Measurements from ENCODE around the gene SH3BP4.
"Not testable (repeated sequence)": the region's sequence is repeated elsewhere in the genome, so short reads cannot be mapped to it uniquely, and the experiment has no call there.

SH3BP4 gene

DNA sequence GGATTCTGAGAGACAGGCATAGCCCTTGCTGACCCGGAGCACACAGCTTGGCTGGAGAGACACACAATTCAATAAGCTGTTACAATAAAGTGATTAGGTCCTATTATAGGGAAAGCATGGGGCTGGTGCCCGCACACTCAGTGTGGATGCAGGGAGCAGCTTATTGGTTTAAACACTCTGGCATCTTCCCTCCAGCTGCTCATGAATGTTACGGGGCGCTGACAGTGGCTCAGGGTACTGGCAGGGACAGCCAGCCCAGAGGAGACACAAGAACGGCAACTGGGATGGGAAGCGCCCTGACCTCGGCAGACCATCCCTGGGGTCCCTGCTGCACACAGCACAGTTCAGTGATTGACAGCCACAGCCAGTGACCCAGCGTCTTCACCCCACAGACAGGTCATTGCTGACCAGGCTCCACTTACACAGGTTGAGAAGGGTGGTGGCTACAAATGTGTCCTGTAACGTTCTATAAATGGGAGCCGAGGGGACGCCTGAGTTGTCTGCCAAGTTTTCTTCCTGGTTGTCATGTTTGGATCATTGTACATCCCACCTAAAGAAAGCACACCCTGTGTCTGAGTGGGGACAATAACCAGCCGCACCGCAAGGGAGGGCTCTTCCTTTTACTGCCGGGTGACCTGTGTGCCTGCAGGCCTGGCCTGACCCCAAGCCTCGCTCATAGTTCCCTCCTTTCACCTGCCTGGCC, 60.3 kb downstream of the SH3BP4 start:
- DNase-seq = peak in 2 of 51 donors; percentile 28 to 41

DNA sequence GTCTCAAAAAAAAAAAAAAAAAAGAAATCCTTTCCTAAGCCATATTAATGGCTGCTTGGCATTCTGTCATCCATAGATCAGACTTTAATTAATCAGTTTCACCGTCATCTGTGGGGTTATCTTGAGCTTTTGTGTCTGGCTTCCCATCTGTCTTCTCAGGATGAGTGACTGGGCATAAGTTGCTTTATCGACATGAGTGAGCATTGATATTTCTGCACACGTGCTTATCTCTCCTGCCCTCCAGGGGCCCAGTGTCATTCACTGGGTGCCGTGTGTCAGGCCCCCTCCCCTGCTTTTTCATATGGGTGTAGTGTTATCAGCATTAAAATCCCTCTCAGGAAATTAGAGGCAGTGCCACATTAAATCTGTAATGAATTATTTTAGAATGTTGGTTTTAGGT, 65.6 kb downstream of the SH3BP4 start:
- no peak for DNase-seq

DNA sequence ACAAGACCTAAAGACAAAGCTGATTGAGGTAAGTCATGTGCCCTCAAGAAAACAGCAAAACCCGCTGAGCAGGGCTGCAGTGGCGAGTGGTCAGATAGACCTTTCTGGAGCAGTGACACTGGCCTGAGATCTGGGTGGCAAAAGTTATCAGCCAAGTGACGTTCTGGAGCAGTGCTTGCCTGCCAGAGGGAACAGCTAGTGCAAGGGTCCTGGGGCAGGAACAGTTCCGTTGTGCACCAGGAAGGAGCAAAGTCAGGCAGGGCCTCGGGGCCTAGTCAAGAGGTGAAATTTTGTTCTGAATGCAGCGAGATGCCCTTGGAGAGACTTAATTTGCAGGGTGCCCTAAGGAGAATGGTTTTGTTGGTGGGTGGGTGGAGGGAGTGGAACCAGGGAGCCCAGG, 67.0 kb downstream of the SH3BP4 start:
- no peak for DNase-seq

DNA sequence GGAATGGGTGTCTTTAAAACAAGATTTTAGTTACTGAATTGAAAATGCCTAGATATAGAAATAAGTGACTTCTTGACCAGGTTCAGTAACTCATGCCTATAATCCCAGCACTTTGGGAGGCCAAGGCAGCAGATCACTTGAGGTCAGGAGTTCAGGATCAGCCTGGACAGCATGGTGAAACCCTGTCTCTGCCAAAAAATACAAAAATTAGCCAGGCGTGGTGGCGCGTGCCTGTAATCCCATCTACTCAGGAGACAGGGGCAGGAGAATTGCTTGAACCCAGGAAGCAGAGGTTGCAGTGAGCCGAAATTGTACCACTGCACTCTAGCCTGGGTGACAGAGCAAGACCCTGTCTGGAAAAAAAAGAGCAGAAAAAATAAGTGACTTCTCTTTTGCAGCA, 68.3 kb downstream of the SH3BP4 start:
- DNase-seq = not testable (repeated sequence)

DNA sequence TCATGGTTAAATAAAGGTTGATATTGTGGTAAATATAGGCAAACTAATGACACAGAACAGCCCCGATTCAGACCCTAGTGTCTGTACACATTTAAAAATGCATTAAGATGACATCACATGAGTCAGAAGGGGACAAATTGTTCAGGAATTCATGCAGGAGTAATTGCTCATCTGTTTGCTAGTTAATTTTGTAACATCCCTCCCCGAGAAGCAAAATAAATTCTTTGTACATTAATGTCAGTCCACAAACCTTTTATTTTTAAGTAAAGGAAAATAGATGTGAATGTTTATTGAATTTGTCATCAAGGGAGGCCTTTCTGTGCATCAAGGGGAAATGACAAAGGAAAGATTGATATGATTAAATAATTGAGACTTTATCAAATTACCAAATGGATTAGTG, 69.9 kb downstream of the SH3BP4 start:
- DNase-seq = no peak

DNA sequence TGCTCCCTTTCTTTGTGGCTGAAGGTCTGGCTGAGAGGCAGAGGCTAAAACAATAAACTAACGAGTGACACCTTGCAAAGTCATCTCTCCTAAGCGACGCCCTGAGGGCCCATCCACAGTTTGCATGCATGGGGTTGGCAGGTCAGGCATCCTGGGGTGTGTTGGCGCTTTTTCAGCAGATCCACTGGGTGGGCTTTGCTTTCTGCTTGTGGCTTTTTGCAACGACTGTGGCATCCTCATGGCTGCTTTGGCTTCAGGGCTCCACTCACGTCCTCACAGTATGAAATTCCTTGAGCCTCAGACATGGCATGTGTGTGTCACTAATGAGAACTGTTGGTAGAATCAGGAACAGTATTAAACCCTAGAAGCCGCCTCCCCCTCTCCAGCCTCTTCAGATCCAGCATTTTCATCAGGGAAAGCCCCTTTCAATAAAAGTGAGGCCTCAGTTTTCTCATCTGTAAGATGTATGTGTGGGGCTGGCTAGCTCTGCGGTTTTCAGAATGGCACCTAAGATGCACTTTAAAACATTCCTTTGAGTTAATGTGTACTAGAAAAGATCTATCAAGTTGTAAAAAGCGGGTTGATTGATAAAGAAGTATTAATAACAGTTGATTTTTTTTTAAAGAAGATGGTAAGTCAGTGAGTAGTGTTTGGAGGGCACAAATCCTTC, 72.5 kb downstream of the SH3BP4 start:
- DNase-seq = no peak

DNA sequence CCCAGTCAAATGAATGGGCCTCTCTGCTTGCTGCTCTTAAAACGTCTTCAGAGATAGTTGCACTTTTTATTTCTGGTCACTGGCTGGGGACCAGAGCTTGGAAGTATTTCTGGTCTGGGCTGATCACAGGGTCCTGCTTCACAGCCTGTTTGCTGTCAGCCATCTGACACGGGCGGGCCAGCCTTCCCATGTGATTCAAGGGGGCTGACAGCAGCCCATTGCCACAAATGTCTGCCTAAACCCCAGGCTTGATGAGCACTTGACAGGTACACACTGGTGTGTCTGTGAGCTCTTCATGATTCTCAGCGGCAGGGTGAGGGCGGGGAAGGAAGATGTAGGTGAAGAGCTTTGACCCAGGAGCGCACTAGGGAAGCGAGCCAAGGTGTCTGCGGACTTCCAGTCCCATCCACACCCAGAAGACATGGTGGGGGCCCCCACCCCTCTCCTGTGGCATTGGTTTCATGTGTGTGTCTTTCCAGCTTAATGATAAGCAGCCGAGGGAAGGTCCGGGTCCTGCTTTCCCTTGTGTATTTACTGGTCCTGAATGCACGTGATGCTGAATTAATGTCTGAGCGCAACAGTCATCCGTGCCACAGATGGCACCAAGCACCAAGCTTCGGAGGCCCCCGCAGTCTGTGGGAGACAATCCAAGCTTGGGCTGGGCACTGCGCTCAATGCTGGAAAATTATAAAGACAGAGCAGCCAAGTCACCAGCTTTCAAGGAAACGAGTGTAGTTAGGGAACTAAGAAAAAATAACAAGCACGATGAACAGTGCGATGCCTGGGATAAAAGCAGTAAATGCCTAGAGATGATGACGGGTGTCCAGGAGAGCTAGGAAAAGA, 73.3 kb downstream of the SH3BP4 start:
- DNase-seq = peak in 5 of 51 donors; percentile 5 to 43 (median 37)

DNA sequence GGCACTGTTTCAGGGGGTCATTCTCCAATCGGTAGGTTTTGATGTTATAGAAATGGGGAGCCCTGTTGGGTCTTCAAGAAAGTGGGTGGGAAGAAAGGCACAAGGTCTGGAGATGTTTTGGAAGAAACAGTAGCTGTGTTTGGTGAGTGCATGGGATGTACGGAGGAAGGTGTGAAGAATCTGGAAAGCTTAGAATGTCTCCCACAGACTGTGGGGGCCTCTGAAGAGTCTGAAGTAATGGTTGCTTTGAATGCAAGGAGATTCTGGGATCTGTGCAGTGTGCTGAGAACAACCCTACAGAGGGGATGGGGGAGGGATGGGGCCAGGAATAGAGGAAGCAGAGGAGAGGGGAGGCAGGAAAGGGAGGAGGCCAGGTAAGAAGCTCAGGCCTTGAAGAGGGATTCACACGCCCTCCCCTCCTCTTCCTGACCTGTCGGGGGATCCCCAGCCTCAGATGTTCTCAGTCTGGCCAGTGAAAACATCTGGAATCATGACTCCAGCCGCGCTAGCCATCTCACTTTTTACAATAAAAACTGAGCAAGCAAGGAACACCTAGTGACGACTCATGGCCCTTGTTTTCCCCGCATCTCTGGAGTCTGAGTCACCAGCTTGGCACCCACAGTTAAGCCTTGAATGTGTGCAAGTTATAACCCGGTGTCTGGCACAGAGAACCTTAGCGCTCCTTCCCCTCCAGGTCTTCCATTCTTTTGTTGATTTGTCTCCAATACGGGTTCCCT, 74.2 kb downstream of the SH3BP4 start:
- DNase-seq = peak in 1 of 51 donors; percentile 34

DNA sequence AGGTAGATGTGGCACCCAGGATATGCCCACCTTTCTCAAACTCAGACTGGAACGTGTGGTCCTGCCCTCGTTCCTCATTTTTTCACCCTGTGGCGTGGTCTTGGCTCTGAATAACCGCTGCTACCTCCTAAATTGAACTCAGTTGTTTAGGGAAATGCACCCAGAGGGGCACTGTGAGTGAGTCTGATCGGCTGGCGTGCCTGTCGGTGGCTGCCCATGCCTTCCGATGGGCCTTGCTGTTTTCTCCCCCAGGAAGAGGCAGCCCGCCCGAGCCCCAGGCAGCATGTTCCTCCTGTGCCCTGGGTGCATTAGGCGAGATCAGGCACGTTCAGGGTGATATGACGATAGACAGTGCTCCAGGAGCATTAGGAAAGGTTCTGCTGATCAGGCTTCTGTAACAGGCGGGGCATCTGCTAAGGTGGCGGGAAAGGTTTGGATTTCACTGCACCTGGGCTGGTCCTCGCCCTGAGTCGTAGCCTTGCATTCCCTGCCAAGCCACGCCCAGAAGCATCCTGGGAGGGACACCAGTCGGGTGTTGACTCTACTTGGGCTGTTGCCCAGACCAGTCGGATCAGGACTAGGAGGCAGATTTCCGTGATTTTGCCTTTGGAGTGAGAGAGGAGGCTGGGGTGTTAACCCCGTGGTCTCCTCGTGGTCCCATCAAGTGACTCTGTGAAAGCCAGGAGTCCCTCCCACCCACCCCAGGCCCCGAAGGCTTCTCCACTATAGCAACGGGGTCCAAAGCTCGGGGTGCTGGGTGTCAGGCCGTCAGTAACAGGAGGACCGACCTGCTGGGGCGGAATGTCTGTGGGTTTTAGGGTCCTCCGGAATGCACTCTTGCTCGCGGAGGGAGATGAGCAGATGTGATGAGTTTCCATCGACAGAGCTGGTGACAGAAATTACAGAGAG, 75.1 kb downstream of the SH3BP4 start:
- peak in 2 of 51 donors; percentile 3 to 36 for DNase-seq

DNA sequence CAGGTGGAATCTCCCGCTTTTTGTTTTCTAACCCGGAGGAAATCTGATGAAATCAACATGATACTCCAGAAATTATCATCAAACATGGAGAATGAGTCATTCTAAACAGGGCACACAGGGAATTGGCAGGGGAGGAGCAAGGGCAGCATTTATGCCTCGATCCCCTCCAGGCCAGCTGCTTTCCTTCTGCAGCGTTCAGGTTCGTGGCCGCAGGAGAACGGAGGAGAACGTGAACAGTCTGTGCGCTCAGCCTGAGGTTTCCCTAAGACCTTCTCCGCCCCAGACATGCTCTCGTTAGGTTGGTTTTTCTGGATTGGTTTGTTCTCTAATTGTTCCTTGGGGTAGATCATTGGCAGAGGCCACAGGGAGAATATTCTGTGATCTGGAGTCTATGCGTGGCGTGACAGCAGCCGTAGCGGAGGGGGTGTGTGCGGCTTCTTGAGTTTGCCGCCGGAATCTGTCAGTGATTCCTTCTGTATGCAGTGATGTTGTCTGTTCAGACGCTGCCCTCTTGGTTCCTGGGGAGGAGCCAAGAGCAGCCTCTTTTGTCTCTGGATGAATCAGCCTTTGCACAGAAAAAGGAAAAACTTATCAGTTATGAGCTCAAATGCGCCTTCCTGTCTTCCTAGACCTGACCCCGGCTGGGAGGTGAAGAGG, 75.9 kb downstream of the SH3BP4 start:
- DNase-seq = peak in 2 of 51 donors; percentile 16 to 23

DNA sequence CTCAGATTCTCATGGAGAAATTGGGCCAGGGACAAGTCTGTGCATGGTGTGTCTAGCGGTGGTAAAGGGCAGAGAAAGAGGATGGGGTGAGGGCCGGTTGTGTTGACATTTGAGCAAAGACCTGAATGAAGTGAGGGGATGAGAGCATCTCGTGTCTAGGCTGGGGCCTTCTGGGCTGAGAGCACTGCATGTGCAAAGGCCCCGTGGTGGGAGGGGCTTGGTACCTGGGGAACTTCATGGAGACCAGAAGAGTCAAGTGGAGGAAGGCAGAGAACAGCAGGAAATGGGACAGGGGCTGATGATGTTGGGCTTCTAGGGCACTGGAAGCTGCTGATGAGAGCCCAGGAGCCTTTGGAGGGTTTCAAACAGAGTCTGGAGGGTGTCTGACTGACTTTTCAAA, 76.8 kb downstream of the SH3BP4 start:
- no peak for DNase-seq

DNA sequence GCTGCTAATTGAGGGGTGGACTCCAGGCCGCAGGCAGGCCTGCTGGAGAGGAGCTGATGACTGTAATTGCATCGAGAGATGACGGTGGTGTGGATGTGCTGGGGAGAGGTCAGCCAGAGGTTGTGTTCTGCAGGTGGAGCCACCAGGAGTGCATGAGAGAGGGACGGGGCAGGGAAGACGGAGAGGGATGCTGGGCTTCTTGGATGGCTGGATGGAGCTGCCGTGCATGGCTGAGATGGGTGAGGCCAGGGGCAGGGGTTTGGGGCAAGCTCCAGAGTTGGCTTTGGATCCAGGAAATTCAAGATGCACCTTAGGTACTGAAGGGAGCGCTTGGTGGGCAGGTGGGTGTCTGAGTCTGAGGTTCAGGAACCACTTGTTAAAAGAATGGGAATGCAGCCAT, 77.2 kb downstream of the SH3BP4 start:
- DNase-seq = no peak

DNA sequence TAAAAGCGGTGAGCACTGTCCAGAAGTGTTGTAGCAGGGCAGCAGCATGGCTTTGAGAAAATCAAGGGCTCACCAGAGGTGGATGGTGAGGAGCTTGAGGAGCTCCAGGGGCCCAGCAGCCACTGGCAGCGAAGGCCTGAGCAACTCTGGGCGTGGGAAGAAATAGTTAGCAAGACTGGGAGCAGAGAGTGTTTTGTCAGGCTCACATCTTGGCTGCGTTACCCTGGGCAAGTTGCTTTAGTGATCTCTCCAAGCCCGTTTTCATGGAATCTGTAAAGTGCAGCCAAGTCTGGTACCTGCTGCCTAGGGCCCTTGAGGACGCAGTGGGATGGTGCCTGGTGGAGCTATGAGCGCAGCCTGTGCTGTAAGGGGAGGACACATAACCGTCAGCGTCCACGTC, 78.3 kb downstream of the SH3BP4 start:
- no peak for DNase-seq

DNA sequence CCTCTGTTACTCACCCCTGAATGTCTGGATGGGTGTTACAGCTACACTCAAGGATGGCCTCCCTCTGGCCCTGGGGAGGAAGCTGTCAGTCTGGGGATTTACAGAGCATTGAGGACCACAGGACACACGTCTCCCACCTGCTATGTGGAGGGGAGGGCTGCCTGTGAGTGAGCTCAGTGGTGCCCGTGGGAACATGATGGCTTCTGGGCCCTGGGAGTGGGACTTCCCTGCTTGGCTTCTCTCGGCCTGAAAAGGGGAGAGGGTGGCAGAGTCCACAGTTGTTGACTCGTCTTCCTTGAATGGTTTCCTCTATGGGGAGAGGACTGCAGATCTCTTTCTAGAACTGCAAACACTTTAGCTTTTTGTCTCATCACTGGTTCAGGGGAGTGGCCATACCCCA, 79.1 kb downstream of the SH3BP4 start:
- no peak for DNase-seq

DNA sequence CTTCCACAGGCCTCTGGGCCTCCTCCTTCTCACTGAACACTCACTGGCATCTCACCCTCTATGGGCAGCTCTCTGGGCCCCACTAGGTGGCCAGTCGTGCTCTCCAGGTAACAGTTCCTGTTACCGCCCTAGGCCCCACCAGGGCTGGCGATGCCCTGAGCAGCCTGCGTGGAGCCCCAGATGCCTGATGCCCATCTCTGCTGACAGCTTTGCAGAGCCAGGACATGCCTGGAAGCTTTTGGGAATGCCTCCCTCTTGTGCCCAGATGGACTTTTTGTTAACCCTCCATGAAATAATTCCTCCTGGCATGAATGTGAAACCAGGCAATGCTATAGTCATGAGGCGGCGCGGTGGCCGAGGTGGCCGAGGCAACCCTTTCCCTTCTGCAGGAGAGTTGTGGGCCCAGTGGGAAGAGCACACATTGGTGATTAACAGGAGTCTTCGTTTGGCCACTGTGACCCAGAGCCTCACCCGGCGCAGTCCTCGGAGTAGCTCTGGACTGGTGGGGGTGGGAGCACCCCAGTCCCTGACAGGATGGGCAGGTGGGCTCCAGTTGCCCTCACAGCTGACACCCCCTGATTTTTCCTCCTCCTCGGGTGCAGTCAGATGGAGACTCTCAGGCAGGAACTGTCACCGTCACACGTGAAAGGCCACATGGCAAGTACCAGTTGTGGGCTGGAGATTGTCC, 80.0 kb downstream of the SH3BP4 start:
- DNase-seq = no peak

DNA sequence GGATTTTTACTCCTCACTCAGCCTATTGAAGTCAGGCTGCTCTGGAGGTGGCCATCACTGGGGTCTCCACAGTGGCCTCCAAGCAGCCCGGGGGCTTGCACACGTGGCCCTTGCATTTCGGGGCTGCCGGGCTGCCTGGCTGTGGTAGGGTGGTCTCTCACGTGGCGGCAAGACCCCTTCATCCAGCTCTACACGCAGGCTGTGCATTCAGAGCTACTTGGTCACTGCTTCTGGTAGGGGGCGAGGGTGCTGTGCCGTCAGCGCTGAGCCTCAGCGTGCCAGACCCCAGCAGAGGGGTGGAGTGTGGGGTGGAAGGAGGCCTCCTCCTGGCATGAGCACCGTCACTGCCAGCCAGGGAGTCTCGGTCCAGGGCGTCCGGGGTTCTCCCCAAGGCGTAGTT, 80.6 kb downstream of the SH3BP4 start:
- no peak for DNase-seq

DNA sequence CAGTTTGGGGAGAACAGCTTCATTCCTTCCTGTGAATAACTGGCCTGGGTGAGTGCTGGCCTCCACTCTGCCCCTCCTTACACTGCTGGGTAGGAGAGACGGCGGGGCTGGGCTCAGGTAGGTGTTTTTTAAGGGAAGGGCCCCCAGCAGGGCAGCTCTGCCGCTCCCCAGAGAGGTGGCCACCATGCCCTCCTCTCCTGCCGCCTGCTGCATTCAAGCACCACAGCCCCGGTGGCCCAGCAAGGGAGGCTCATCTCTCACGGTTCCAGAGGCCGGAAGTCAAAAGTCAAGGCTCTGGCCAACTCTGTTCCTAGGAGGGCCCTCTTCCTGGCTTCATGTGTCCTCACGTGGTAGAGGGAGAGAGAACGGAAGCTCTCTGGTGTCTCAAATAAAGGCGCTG, 81.1 kb downstream of the SH3BP4 start:
- no peak for DNase-seq

DNA sequence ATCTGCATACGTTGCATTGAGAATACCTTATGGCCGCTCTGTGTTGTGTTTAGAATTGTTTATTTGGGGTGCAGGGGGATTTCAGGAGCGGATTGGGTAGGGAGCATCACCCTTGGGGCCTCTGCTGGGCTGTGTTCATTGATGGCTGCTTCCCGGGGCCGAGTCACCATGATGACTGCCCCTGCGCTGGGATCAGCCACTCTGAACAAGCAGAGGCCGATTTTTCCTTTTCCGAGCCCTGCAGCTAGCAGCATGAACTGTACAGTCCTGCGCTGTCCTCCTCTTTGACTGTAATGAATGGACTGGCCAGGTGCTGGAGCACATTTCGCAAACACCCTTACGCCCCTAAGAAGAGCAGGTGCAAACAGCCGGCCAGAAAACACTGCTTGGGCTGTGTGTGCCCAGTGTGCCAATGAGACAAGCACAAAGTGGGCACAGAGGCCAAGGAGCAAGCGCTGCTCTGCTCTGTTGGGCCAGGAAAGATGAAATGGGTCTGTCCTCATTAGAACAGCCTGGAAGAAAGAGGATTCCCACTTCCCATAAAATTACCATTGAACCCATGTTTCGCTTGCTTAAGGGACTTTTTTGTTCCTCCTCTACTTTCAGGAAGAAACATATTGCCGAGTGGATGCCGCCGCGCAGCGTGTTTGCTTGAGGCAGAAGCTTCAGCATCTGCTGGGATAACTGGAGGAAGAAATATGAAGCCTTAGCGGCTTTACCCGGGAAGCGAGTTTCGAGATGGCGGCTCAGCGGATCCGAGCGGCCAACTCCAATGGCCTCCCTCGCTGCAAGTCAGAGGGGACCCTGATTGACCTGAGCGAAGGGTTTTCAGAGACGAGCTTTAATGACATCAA, 82.7 kb downstream of the SH3BP4 start:
- peak in 3 of 51 donors; percentile 26 to 29 (median 27) for DNase-seq
